Measurements from ENCODE around the gene TNFRSF11A.

The TNFRSF11A gene

DNA sequence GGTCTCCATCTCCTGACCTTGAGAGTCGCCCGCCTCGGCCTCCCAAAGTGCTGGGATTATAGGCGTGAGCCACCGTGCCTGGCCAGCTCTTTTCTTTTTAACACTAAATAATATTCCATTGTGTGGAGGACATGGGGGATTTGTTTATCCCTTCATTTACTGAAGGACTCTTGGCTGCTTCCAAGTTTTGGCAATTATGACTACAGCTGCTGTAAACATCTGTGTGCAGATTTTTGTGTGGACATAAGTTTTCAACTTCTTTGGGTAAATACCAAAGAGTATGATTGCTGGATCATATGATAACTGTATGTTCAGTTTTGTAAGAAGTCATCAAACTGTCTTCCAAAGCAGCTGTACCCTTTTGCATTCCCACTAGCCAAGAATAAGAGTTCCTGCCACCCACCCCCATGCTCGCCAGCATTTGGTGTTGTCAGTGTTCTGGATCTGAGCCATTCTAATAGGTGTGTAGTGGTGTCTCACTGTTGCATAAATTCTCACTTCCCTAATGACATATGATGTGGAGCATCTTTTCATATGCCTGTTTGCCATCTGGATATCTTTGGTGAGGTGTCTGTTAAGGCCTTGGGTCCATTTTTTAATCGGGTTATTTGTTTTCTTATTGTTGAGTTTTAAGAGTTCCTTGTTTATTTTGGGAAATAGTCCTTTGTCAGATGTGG is 52.2 kb downstream of the TNFRSF11A start:
- no peak overlapping the region for H3K4me3 ChIP-seq (replicated peaks; ENCODE audit: low read depth, low read length)
- no peaks in the 10 kb centered on the region for H3K36me3 ChIP-seq (ENCODE audit: control insufficient read depth, insufficient read depth, low read length)
- TF ChIP-seq, protein P1, sequence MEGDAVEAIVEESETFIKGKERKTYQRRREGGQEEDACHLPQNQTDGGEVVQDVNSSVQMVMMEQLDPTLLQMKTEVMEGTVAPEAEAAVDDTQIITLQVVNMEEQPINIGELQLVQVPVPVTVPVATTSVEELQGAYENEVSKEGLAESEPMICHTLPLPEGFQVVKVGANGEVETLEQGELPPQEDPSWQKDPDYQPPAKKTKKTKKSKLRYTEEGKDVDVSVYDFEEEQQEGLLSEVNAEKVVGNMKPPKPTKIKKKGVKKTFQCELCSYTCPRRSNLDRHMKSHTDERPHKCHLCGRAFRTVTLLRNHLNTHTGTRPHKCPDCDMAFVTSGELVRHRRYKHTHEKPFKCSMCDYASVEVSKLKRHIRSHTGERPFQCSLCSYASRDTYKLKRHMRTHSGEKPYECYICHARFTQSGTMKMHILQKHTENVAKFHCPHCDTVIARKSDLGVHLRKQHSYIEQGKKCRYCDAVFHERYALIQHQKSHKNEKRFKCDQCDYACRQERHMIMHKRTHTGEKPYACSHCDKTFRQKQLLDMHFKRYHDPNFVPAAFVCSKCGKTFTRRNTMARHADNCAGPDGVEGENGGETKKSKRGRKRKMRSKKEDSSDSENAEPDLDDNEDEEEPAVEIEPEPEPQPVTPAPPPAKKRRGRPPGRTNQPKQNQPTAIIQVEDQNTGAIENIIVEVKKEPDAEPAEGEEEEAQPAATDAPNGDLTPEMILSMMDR (IDR thresholded peaks at IDR 0.05; ENCODE audit: insufficient read depth, low read length, poor library complexity, severe bottlenecking) = no peak
- DNase-seq (ENCODE audit: extremely low read depth, insufficient read length) = no peak
- no peaks in the 10 kb centered on the region for H3K27me3 ChIP-seq (replicated peaks; ENCODE audit: control insufficient read depth, insufficient read depth, low read length)

DNA sequence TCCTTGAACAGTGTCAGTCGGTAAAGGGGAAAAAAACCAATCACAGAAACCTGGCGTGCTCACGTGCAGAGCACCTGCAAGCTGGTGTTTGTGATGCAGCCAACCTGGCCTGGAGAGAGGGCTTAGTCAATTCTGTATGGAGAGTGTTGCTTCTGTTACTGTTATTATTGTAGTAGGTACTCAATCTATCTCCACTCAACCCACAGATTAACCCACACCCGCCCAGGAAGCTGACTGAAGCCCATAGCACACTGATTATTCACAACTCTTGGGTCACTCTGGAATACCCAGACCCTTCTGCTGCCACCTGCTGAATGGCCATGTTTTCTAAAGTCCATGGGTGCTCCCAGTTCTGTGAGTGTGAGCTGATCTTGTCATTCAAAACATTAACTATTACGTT is 53.9 kb downstream of the TNFRSF11A start:
- H3K36me3 ChIP-seq (ENCODE audit: control insufficient read depth, insufficient read depth, low read length) = no peaks in the 10 kb centered on the region
- no peak for DNase-seq (ENCODE audit: extremely low read depth, insufficient read length)
- TF ChIP-seq, protein P1 (IDR thresholded peaks at IDR 0.05; ENCODE audit: insufficient read depth, low read length, poor library complexity, severe bottlenecking) = no peak
- no peak overlapping the region for H3K4me3 ChIP-seq (replicated peaks; ENCODE audit: low read depth, low read length)
- no peaks in the 10 kb centered on the region for H3K27me3 ChIP-seq (replicated peaks; ENCODE audit: control insufficient read depth, insufficient read depth, low read length)

DNA sequence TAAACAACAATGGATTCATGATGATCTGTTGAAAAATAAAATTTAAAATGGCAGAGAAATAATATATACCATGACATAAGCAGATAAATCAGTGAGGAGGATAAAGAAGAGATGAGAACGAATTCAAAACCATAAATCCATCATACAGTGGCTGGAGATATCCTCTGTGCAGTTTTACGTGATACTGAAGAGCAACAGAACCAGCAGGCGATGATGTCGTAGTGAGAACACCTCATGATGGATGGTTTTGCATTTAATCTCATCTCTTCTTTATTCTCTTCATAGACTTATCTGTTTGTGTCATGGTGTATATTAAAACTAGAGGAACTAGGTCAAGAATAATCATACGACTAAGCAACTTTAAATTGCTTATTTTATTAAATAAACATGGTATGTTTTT is 56.3 kb downstream of the TNFRSF11A start:
- no peak for DNase-seq (ENCODE audit: extremely low read depth, insufficient read length)
- TF ChIP-seq, protein P1 (IDR thresholded peaks at IDR 0.05; ENCODE audit: insufficient read depth, low read length, poor library complexity, severe bottlenecking) = no peak
- no peaks in the 10 kb centered on the region for H3K36me3 ChIP-seq (ENCODE audit: control insufficient read depth, insufficient read depth, low read length)
- no peaks in the 10 kb centered on the region for H3K27me3 ChIP-seq (replicated peaks; ENCODE audit: control insufficient read depth, insufficient read depth, low read length)
- H3K4me3 ChIP-seq (replicated peaks; ENCODE audit: low read depth, low read length) = no peak overlapping the region

DNA sequence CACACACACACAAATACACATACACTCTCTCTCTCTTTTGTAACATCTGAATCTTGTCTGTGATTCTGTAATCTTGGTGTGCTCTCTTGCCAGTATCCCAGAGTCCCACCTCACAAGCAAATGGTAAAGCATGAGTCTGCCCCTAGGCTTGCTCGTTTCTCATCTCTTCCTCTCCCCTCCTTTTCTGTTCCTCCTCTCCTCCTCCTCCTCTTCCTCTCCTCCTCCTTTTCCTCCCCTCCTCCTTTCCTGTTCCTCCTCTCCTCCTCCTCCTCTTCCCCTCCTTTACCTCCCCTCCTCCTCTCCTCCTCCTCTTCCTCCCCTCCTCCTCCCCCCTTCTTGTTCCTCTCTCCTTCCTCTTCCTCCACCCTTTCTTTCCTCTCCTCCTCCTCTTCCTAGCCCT is 59.0 kb downstream of the TNFRSF11A start:
- Histone ChIP-seq H3K4me3 (replicated peaks; ENCODE audit: low read depth, low read length) (no peak overlapping the region), H3K36me3 (ENCODE audit: control insufficient read depth, insufficient read depth, low read length) (no peaks in the 10 kb centered on the region), H3K27me3 (replicated peaks; ENCODE audit: control insufficient read depth, insufficient read depth, low read length) (no peaks in the 10 kb centered on the region)
- no peak for DNase-seq (ENCODE audit: extremely low read depth, insufficient read length)
- TF ChIP-seq, protein P1 (IDR thresholded peaks at IDR 0.05; ENCODE audit: insufficient read depth, low read length, poor library complexity, severe bottlenecking) = no peak

DNA sequence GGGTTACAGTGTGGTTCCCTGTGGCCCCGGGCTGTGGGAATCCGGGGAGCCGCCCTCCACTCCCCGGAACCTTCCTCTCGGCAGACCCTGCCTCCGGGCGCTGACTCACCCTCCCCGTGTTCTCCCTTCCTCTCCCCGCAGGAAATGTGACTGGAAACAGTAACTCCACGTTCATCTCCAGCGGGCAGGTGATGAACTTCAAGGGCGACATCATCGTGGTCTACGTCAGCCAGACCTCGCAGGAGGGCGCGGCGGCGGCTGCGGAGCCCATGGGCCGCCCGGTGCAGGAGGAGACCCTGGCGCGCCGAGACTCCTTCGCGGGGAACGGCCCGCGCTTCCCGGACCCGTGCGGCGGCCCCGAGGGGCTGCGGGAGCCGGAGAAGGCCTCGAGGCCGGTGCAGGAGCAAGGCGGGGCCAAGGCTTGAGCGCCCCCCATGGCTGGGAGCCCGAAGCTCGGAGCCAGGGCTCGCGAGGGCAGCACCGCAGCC is 59.5 kb downstream of the TNFRSF11A start:
- TF ChIP-seq, protein P1 (IDR thresholded peaks at IDR 0.05; ENCODE audit: insufficient read depth, low read length, poor library complexity, severe bottlenecking) = no peak
- H3K36me3 ChIP-seq (ENCODE audit: control insufficient read depth, insufficient read depth, low read length) = no peaks in the 10 kb centered on the region
- H3K4me3 ChIP-seq (replicated peaks; ENCODE audit: low read depth, low read length) = no peak overlapping the region
- no peak for DNase-seq (ENCODE audit: extremely low read depth, insufficient read length)
- no peaks in the 10 kb centered on the region for H3K27me3 ChIP-seq (replicated peaks; ENCODE audit: control insufficient read depth, insufficient read depth, low read length)

Measured in GM06990 (cell line).